Lung microvascular endothelial cell (primary cell): ENCODE results near the gene OGT. TPM values are rescaled to one million over a fixed set of nuclear protein-coding genes. Genes with fewer than 3 reads are reported as not detected.
"Not testable (repeated sequence)": the region's sequence is repeated elsewhere in the genome, so short reads cannot be mapped to it uniquely, and the experiment has no call there.

Experiments
- DNase-seq, 2 donors: peaks; one replicate each; pipeline versions ENCODE4 v3.0.0 to v3.0.0-alpha.2; 2010; ENCODE audit warnings: low read depth in 2 of 2
- total RNA-seq: library from RNA; depleted of rRNA; stranded (reverse); fragments of >200 nt; gene quantifications from 2 replicates; pipeline ENCODE4 v1.2.1, GENCODE V29; 2014

The OGT gene
- total RNA-seq, 1 donor from 2014 or later = 83.1 TPM

- DNase-seq = no peak
Observed at GRCh38 chrX:71540801-71541200, 7.9 kb downstream of the OGT start.

- DNase-seq = peak in 1 of 2 donors; percentile 64
Observed at GRCh38 chrX:71541210-71542022, 8.5 kb downstream of the OGT start.

DNA sequence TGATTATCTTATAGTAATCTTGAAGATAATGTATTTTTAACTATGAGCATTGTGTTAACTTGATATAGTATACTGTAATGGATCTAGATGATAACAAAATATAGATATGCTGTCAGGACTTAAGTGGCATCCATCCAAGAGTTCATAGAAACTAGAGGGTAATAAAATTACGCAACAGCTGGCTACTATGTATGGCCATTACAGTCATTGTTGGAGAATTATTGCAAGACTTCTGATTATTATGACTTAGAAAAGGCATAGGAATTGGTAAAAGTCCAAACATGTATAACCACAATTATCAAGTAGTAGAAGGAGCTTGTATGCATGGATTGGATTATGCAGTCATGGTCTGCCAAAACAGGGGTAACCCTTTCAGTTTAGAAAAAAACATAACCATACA, 9.5 kb downstream of the OGT start:
- peak in 1 of 2 donors; percentile 45 for DNase-seq

DNA sequence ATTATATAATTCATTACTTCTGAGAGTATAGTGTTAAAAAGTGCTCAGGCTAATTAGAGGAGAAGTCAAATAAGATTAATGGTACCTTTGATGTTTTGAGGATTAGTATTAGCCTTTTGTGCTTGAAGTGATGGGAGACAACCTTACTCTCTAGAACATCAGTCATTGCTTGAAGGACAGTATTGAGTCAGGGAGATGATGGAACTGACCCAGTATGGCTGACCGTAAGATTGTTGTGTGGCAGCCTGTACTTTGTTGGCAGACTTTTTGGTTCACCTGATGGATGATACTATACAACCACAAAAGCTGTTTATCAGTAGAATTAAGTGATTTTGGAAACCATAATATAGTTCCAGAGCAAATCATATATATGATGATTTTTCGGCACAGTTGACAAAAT, 9.9 kb downstream of the OGT start:
- DNase-seq = no peak

DNA sequence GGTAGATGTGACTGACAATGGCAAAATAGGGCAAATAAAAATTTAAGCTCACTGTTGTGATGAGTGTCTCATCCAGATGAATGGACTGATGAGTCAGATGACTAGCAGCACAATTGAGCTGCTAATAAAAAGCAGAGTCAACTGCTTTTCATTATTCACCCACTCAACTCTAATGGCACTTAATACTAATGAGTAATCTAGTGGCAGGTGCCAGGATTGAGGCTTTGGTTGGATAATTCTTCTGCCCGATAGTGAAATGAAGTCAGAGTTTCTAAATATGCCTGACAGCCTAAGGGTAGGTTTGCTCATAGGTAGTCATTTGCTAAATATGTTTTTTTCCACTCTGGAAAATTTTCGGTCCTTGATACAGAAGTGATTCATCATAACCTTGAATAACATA, 10.4 kb downstream of the OGT start:
- DNase-seq = peak; percentile 72 to 87

DNA sequence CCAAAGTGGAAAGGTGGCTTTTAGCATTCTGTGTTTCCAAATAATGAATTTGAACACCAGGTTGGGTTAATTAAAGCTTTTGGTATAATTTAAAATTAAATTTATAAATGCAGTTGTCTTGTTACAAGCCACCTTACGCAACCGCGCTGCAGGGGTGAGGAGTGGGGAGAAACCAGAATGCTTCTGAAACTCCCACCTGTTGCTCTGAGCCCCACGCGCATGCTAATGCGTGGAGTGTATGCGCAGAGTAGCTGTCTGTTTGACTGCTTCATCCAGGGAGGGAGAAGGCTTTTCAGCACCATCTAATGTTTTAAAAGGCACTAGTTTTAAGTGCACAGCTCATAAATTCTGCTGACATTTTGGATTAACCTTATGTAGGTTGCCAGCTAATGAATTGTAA, 12.5 kb downstream of the OGT start:
- no peak for DNase-seq

- no peak for DNase-seq
Observed at GRCh38 chrX:71546879-71547278, 14.0 kb downstream of the OGT start.

- no peak for DNase-seq
Observed at GRCh38 chrX:71547339-71547738, 14.4 kb downstream of the OGT start.

DNA sequence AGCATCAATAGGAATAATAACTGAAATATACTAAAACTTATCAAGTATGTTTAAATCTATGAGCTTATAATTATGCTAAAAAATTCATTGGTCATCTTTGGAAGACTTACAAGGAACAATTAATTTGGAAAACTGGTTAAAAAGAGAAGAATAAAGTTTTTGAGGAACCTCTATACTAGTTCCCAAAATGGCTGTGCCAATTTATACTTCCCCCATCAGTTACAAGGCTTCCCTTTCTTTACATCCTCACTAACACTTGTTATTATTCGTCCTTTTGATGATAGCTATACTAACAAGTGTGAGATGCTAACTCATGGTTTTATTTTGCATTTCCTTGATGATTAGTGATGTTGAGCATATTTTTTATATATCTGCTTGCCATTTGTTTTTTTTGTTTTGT, 17.1 kb downstream of the OGT start:
- DNase-seq = no peak

DNA sequence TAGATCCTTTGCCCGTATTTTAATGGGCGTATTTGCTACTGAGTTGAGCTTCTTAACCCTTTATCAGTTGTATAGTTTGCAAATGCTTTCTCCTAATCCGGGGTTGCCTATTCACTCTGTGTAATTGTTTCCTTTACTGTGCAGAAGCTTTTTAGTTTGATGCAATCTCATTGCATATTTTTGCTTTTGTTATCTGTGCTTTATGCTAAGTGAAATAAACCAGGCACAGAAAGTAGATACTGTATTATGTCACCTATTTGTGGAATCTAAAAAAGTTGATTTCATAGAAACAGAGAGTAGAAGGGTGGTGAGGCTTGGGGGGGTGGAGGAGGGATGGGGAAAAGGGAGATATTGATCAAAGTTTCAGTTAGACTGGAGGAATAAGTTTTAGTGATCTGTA, 17.7 kb downstream of the OGT start:
- no peak for DNase-seq

DNA sequence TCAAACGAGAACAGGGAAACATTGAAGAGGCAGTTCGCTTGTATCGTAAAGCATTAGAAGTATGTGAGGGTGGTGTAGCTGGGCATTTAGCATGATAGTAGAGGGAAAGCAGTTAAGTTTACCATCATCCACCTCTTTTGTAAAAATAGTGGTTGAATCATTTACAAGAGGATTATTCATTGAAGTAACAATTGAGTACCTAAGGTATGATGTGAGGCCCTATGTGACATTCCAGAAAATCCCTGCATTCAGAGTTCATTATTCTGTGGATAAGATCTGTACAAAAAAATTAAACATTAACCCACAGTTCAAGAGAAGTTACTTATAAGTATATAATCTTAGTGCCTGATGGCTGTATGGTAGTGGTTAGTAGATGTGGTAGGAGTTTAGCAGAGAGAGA, 23.1 kb downstream of the OGT start:
- DNase-seq = no peak

- no peak for DNase-seq
Observed at GRCh38 chrX:71558920-71559319, 26.0 kb downstream of the OGT start.

DNA sequence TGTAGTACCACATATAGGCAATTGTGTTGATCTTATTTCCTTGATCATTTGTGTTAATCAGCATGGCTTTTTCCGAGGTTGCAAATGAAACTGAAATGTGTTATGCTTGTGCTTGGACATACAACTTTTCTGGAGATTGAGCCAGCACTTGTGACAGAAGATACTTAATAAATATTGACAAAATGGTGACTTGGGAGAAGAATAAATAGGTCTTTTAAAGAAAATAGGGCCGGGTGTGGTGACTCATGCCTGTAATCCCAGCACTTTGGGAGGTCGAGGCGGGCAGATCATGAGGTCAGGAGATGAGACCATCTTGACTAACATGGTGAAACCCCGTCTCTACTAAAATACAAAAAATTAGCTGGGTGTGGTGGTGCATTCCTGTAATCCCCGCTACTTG, 26.9 kb downstream of the OGT start:
- DNase-seq = not testable (repeated sequence)

DNA sequence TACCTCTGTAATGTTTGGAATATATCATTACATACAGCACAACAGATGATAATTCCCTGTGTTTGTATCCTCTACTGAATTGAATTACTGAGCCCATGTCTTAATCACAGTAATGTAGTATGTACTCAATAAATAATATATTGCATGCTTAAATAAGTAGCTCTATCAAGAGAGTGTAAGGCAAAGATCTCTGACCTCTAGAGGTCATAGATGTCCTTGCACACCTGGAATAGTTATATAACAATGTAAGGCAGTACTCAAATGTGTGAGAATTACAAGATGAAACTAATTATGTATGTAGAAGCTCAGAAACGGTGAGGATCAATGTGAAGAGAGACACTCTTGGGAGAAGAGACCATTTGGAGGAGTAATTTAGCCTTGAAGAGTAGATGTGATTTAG, 31.0 kb downstream of the OGT start:
- no peak for DNase-seq

- peak; percentile 8 to 68 for DNase-seq
Observed at GRCh38 chrX:71565474-71566041, 32.7 kb downstream of the OGT start.

GRCh38 chrX:71571390-71571789, 38.5 kb downstream of the OGT start:
- not testable (repeated sequence) for DNase-seq

DNA sequence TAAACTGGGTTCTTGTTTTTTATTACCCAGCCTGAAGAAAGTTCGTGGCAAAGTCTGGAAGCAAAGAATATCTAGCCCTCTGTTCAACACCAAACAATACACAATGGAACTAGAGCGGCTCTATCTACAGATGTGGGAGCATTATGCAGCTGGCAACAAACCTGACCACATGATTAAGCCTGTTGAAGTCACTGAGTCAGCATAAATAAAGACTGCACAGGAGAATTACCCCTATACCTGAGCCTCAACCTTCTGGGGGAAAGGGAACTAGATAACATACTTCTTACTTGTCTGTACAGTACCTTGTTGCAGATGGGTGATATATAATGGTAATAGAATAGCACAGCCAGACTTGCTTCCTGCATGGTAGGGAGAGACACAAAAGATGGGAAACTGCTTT, 40.7 kb downstream of the OGT start:
- no peak for DNase-seq

- no peak for DNase-seq
Observed at GRCh38 chrX:71577682-71578081, 44.8 kb downstream of the OGT start.

DNA sequence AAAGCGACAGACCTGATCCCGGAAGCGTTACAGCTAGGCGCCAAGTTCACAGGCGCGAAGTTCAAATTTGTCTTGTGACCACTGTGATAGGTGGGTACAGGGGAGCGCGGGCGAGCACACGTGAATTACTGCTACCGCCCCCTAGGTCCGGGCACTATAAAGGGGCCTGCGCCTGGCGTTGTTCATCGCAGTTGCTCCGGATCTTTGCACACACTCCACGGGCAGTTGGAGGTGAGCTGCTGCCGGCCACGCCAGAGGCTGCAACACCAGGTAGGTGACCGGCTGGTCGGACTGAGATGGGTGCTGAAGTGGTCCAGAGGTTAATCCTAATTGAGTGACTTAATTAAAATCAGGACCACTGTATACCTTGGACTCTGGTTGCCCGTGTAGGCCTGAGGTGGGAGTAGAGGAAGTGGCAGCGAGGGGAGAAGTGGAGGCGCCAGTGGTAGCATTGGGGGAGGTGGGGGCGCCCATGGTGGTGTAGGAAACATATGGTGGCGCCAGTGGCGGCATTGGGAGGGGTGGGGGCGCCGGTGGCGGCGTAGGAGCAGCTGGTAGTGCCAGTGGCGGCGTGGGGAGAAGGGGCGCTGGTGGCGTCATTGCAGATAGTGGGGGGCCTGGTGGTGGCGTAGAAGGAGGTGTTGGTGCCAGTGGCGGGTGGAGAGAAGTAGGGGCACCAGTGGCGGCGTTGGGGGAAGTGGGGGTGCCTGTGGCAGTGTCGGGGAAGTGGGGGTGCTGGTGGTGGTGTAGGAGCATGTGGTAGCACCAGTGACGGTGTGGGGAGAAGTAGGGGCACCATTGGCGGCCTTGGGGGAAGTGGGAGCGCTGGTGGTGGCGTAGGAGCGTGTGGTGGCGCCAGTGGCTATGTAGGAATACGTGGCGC, 45.6 kb downstream of the OGT start, which contains the start of gene GCNA:
Gene GCNA (plus strand): TSS at position 185 of the 883 bp plus-strand sequence. CDS start 2,385 bp downstream, outside the sequence.
- no peak for DNase-seq

DNA sequence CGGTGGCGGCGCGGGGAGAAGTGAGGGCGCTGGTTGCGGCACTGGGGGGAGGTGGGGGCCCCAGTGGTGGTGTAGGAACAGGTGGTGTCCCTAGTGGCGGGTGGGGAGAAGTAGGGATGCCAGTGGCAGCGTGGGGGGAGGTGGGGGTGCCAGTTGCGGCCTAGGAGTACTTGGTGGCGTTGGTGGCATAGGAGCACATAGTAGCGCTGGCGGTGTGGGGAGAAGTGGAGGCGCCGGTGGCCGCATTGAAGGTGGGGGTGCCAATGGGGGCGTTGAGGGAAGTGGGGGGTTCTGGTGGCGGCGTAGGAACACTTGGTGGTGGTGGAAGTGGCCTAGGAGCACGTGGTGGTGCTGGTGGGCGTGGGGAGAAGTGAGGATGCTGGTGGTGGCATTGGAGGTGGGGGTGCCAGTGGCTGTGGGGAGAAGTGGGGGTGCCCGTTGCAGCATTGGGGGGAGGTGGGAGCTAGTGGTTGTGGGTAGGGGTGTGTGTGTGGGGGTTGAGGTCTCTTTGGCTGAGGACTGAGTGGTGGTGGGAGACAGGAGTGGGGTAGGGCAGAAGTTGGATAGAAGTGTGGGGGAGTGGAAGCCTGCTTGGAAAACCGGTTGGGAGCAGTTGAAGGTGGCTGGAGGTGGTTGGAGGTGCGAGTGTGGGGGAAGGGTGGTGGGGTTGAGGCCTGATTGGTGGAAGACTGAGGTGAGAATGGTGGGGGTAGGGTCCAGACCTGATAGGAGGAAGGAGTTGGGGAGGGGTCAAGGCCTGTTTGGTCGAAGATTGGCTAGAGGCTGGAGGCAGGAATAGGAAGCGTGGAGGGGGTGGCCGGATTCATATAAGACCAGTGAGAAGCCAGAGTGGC, 46.5 kb downstream of the OGT start:
- DNase-seq = no peak

GRCh38 chrX:71579990-71580380, 47.1 kb downstream of the OGT start:
- DNase-seq = no peak
